HepG2 (cell line): ENCODE measurements around the gene SH3GL1. TPM values are rescaled to one million over a fixed set of nuclear protein-coding genes. Genes with fewer than 3 reads are reported as not detected.

ENCODE experiments used
- AHR ChIP-seq: IDR thresholded peaks from 2 replicates; pipeline ENCODE4 v1.6.1; 2018; ENCODE audit warnings: missing genetic modification reagents, missing compliant biosample characterization
- ESRRA ChIP-seq: sonication (generic); formaldehyde crosslinking; IDR thresholded peaks from 2 replicates; pipeline ENCODE4 v1.5.1; 2020; ENCODE audit warnings: mild to moderate bottlenecking, low read depth, missing genetic modification reagents
- MAF1 ChIP-seq: sonication (generic); formaldehyde crosslinking; IDR thresholded peaks from 2 replicates; pipeline ENCODE4 v1.5.0; 2020; ENCODE audit warnings: missing genetic modification reagents, borderline replicate concordance
- MYNN ChIP-seq: sonication (generic); formaldehyde crosslinking; IDR thresholded peaks from 2 replicates; pipeline ENCODE4 v1.4.0; 2020; ENCODE audit warnings: mild to moderate bottlenecking, low read depth, missing genetic modification reagents
- NFRKB ChIP-seq: fragments of 450-650 bp; IDR thresholded peaks from 2 replicates; pipeline ENCODE4 v1.6.1; 2017
- NRL ChIP-seq: sonication (generic); formaldehyde crosslinking; IDR thresholded peaks from 2 replicates; pipeline ENCODE4 v1.5.0; 2020; ENCODE audit warnings: missing genetic modification reagents, mild to moderate bottlenecking, moderate library complexity, borderline replicate concordance
- POLR2AphosphoS2 ChIP-seq: IDR thresholded peaks from 2 replicates; pipeline ENCODE4 v1.6.1; 2011; ENCODE audit warnings: low read depth, low read length, improper control_type of control experiment
- SOX5 ChIP-seq: IDR thresholded peaks from 2 replicates; pipeline ENCODE4 v1.6.1; 2016; ENCODE audit warnings: borderline replicate concordance
- SP4 ChIP-seq: sonication (generic); formaldehyde crosslinking; IDR thresholded peaks from 2 replicates; pipeline ENCODE4 v1.8.1; 2023; ENCODE audit warnings: mild to moderate bottlenecking, missing genetic modification reagents
- TOPORS ChIP-seq: sonication (generic); formaldehyde crosslinking; IDR thresholded peaks from 2 replicates; pipeline ENCODE4 v1.8.0; 2023; ENCODE audit warnings: mild to moderate bottlenecking, missing genetic modification reagents
- TSC22D2 ChIP-seq: sonication (generic); formaldehyde crosslinking; IDR thresholded peaks from 2 replicates; pipeline ENCODE4 v1.5.1; 2020; ENCODE audit warnings: missing genetic modification reagents, mild to moderate bottlenecking, borderline replicate concordance
- ZNF17 ChIP-seq: sonication (generic); formaldehyde crosslinking; IDR thresholded peaks from 2 replicates; pipeline ENCODE4 v1.5.0; 2020; ENCODE audit warnings: mild to moderate bottlenecking, missing genetic modification reagents
- ZNF724P ChIP-seq: sonication (generic); formaldehyde crosslinking; IDR thresholded peaks from 2 replicates; pipeline ENCODE4 v1.8.0; 2022; ENCODE audit warnings: missing genetic modification reagents, borderline replicate concordance
- ZNF850 ChIP-seq: sonication (generic); formaldehyde crosslinking; conservative IDR thresholded peaks from 2 replicates; pipeline ENCODE4 v1.9.0; 2021; ENCODE audit warnings: mild to moderate bottlenecking, missing genetic modification reagents
- polyA plus RNA-seq, 8 experiments: library from polyadenylated mRNA; depleted of rRNA in 3 of 8; stranded (reverse) in 7 of 8; unstranded in 1 of 8; fragments of >200 nt; fragmentation: Illumina TruSeq in 4 of 8; extraction: Trizol in 4 of 8; gene quantifications; 2 replicates each; pipeline versions ENCODE4 v1.2.1 to v1.2.3, GENCODE V29; 2011 to 2016; ENCODE audit warnings: low read depth in 4 of 8, missing spikeins in 1 of 8, mixed read lengths in 1 of 8; ENCODE audit not compliant: insufficient read depth in 1 of 8
- total RNA-seq, 5 experiments: library from RNA; depleted of rRNA; stranded (reverse); fragments of >200 nt; fragmentation: Illumina TruSeq; extraction: Trizol; gene quantifications; 2 replicates each; pipeline ENCODE4 v1.2.3, GENCODE V29; 2016; ENCODE audit warnings: low read depth in 1 of 5
- TF ChIP-seq, protein P1 (sequence below): sonication (generic); formaldehyde crosslinking; IDR thresholded peaks from 2 replicates; pipeline ENCODE4 v1.4.0; 2020; ENCODE audit warnings: mild to moderate bottlenecking, low read depth, missing genetic modification reagents
- TF ChIP-seq, protein P2 (sequence below): sonication (generic); formaldehyde crosslinking; IDR thresholded peaks from 2 replicates; pipeline ENCODE4 v1.5.1; 2020; ENCODE audit warnings: mild to moderate bottlenecking, missing genetic modification reagents, borderline replicate concordance
- TF ChIP-seq, protein P3 (sequence below), 2 experiments: IDR thresholded peaks; 2 replicates each; pipeline ENCODE4 v1.6.1; 2011 to 2012; ENCODE audit warnings: low read length in 2 of 2, borderline replicate concordance in 1 of 2, low read depth in 1 of 2, mild to moderate bottlenecking in 1 of 2, moderate library complexity in 1 of 2
- TF ChIP-seq, protein P4 (sequence below): sonication (generic); formaldehyde crosslinking; IDR thresholded peaks from 2 replicates; pipeline ENCODE4 v1.4.0; 2020; ENCODE audit warnings: missing genetic modification reagents

Gene SH3GL1
- total and polyA plus RNA-seq, 2 of the 13 experiments (the other 11 are each of a cell fraction or from before 2014, with no cell fraction given), result 33.0 to 45.1 TPM

DNA sequence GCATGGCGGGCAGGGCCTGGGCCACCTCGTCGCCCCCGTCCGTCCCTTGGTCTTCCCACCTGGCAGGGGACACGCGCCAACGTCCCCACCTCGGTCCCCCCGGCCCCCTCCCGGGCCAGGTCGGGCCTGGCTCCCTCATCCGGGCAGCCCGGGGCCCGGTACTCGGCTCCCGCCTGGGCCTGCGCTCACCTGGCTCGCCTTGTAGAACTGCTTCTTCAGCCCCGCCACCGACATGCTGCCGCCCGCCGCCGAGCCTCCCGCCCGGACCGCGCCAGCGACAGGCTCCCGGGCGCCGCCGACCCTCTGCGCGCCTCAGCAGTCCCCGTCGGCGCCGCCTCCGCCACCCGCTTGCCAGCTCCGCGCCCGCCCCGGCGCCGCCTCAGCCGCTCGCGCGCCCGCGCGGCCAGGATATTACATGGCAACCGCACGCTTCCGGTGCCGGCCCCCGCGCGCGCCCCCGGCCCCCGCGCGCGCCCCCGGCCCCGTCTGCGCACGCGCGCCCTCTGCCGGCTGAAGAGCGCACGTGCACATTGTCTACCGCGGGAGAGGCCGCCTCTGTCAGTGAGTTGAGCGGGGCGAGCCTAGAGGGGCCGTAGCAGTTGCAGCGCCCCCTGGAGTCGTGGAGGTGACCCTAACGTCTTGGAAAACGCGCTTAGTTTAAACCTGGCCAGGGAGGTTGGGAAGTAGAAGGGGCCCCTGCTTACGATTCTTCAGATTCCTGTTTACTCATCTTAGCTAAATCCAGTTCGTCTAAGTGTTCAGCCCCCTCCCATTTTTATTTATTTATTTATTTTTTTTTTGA lies at the start of gene SH3GL1 (continued):
- TF ChIP-seq MAF1 (CRISPR knock-in tag) (0 out of 2 replicates have a peak, but pooled peaks have one; percentile 54), ZNF850 (CRISPR knock-in tag) (no peak), SOX5 (CRISPR knock-in tag) (peak; percentile 56; the same call in 1 of the 2 replicates), ZNF17 (CRISPR knock-in tag) (no peak), TSC22D2 (CRISPR knock-in tag) (no peak), POLR2AphosphoS2 (no peak), NRL (CRISPR knock-in tag) (no peak), NFRKB (no peak), ZNF724P (CRISPR knock-in tag) (0 out of 2 replicates have a peak, but pooled peaks have one; percentile 48), ESRRA (CRISPR knock-in tag) (no peak), AHR (CRISPR knock-in tag) (no peak; the same call in 1 of the 2 replicates), TOPORS (no peak), SP4 (CRISPR knock-in tag) (0 out of 2 replicates have a peak, but pooled peaks have one; percentile 4), MYNN (no peak)
- TF ChIP-seq, protein P1, sequence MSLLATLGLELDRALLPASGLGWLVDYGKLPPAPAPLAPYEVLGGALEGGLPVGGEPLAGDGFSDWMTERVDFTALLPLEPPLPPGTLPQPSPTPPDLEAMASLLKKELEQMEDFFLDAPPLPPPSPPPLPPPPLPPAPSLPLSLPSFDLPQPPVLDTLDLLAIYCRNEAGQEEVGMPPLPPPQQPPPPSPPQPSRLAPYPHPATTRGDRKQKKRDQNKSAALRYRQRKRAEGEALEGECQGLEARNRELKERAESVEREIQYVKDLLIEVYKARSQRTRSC (CRISPR knock-in tag), result no peak
- TF ChIP-seq, protein P2, sequence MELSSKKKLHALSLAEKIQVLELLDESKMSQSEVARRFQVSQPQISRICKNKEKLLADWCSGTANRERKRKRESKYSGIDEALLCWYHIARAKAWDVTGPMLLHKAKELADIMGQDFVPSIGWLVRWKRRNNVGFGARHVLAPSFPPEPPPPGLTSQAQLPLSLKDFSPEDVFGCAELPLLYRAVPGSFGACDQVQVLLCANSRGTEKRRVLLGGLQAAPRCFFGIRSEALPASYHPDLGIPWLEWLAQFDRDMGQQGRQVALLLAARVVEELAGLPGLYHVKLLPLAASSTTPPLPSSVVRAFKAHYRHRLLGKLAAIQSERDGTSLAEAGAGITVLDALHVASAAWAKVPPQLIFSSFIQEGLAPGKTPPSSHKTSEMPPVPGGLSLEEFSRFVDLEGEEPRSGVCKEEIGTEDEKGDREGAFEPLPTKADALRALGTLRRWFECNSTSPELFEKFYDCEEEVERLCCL (CRISPR knock-in tag), result no peak
- TF ChIP-seq, protein P3, sequence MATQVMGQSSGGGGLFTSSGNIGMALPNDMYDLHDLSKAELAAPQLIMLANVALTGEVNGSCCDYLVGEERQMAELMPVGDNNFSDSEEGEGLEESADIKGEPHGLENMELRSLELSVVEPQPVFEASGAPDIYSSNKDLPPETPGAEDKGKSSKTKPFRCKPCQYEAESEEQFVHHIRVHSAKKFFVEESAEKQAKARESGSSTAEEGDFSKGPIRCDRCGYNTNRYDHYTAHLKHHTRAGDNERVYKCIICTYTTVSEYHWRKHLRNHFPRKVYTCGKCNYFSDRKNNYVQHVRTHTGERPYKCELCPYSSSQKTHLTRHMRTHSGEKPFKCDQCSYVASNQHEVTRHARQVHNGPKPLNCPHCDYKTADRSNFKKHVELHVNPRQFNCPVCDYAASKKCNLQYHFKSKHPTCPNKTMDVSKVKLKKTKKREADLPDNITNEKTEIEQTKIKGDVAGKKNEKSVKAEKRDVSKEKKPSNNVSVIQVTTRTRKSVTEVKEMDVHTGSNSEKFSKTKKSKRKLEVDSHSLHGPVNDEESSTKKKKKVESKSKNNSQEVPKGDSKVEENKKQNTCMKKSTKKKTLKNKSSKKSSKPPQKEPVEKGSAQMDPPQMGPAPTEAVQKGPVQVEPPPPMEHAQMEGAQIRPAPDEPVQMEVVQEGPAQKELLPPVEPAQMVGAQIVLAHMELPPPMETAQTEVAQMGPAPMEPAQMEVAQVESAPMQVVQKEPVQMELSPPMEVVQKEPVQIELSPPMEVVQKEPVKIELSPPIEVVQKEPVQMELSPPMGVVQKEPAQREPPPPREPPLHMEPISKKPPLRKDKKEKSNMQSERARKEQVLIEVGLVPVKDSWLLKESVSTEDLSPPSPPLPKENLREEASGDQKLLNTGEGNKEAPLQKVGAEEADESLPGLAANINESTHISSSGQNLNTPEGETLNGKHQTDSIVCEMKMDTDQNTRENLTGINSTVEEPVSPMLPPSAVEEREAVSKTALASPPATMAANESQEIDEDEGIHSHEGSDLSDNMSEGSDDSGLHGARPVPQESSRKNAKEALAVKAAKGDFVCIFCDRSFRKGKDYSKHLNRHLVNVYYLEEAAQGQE (IDR thresholded peaks at IDR 0.05; ENCODE audit: borderline replicate concordance in 1 of 2, low read depth in 1 of 2, low read length in 2 of 2), result no peak
- TF ChIP-seq, protein P4, sequence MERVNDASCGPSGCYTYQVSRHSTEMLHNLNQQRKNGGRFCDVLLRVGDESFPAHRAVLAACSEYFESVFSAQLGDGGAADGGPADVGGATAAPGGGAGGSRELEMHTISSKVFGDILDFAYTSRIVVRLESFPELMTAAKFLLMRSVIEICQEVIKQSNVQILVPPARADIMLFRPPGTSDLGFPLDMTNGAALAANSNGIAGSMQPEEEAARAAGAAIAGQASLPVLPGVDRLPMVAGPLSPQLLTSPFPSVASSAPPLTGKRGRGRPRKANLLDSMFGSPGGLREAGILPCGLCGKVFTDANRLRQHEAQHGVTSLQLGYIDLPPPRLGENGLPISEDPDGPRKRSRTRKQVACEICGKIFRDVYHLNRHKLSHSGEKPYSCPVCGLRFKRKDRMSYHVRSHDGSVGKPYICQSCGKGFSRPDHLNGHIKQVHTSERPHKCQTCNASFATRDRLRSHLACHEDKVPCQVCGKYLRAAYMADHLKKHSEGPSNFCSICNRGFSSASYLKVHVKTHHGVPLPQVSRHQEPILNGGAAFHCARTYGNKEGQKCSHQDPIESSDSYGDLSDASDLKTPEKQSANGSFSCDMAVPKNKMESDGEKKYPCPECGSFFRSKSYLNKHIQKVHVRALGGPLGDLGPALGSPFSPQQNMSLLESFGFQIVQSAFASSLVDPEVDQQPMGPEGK (CRISPR knock-in tag), result peak; percentile 74
